DOHH2 (cell line): ENCODE measurements around the gene PKD2.

ENCODE experiments used
- EZH2phosphoT487 ChIP-seq: fragments of 200-600 bp; sonication (generic); IDR thresholded peaks from 2 replicates; pipeline ENCODE4 v1.6.1; 2017; ENCODE audit warnings: borderline replicate concordance, mild to moderate bottlenecking, antibody characterized with exemption, low read length, moderate library complexity, mixed read lengths
- TF ChIP-seq, protein P1 (sequence below): fragments of 200-600 bp; sonication (generic); IDR thresholded peaks from one replicate; pipeline ENCODE4 v1.5.1; 2014; ENCODE audit warnings: antibody characterized with exemption, mild to moderate bottlenecking, low read depth, low read length; ENCODE audit not compliant: poor library complexity, severe bottlenecking

GRCh38 chr4:88012647-88013046 is 5.2 kb downstream of the PKD2 start:
- TF ChIP-seq, protein P1, sequence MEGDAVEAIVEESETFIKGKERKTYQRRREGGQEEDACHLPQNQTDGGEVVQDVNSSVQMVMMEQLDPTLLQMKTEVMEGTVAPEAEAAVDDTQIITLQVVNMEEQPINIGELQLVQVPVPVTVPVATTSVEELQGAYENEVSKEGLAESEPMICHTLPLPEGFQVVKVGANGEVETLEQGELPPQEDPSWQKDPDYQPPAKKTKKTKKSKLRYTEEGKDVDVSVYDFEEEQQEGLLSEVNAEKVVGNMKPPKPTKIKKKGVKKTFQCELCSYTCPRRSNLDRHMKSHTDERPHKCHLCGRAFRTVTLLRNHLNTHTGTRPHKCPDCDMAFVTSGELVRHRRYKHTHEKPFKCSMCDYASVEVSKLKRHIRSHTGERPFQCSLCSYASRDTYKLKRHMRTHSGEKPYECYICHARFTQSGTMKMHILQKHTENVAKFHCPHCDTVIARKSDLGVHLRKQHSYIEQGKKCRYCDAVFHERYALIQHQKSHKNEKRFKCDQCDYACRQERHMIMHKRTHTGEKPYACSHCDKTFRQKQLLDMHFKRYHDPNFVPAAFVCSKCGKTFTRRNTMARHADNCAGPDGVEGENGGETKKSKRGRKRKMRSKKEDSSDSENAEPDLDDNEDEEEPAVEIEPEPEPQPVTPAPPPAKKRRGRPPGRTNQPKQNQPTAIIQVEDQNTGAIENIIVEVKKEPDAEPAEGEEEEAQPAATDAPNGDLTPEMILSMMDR, result no peak
- TF ChIP-seq EZH2phosphoT487, result no peak
